GF-D8 (cell line): ENCODE measurements around the gene LRRN4CL.
"Not testable (repeated sequence)": the region's sequence is repeated elsewhere in the genome, so short reads cannot be mapped to it uniquely, and the experiment has no call there.

ENCODE experiments used
- DNase-seq: peaks from one replicate; lab custom pipeline; 2025; lab: John Stamatoyannopoulos, UW

LRRN4CL gene

DNA sequence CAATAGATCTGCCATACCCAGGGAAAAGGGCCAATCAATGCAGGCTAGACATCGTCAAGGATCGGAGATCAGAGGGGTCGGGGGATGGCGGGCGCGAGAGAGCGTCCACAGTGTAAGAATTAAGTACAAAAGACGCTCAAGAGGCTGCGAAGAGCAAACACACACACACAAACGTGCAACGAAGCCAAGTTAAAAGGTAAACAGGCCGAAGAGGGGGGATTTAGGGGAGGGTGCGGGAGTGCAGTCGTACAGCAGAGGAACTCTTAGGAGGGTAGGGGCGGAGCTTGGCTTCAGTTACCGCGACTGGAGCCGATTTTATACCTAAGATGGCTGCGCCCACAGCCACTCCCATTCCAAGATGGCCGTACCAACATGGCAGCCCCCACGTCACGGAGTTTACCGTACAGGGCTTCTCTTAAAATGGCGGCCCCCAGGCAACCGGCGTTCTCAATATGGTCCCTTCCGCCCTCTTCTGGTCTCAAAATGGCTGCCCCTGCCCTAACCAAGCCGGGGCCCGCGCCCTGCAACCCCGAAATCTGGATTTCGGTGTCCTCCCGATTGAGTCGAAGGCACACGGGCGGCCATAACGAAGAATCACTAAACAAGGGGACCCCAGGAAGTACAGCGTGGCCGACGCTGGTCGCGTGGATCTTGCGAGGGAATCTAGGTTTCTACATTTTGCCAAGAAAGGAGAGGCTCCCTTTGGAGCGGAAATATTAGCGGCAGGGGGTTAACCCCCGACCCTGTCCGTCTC is 20.1 kb upstream of the LRRN4CL start:
- no peak for DNase-seq

DNA sequence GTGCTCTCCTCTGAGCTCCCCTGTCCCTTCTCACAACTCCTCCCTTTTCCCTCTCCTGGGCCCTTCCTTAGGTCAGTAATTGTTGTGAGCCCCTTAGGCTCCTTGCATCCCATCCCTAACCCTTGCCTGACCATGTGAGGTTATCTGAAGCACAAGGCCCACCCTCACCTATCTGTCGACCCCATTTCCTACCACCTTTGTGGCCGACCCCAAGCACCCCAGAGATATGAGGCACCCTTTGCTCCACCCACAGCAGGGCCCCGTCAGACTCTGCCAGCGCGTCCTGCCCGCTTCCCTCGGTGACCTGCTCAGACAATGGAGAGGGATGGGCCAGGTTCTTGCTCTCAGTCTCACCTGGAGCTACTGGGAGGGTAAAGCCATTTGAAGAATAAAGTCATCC is 19.5 kb upstream of the LRRN4CL start:
- no peak for DNase-seq

- no peak for DNase-seq
Measured at GRCh38 chr11:62708392-62708791, 19.1 kb upstream of the LRRN4CL start.

GRCh38 chr11:62707277-62707861 is 18.0 kb upstream of the LRRN4CL start, which contains the start of the genes BSCL2 and GNG3:
TSS of gene BSCL2 (minus strand) at chr11:62707424. CDS start at chr11:62707195, 229 bp downstream.
TSS of gene GNG3 (plus strand) at chr11:62707676. CDS start at chr11:62708296, 620 bp downstream.
- DNase-seq = no peak

- no peak for DNase-seq
Measured at GRCh38 chr11:62706850-62707247, 17.5 kb upstream of the LRRN4CL start.

GRCh38 chr11:62705880-62706849 is 16.8 kb upstream of the LRRN4CL start:
- DNase-seq = peak; percentile 73

DNA sequence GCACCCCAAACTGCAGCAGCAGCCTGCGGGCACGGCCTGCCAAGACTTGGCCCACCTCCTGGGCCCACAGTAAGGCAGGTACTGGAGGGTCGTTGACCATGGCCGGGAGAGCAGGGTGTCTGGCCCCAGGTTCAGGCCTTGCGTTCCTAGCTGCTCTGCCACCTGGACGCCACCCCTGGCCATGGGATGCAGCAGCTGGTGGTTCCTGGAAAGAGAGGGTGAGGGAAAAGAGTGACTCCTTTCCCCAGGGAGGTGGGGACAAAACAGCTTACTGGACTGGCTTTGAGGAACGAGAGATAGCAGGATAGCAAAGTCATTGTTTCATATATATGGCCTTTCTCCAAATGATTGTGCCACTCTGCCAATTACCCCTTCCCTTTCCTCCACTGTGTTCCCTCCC is 16.1 kb upstream of the LRRN4CL start:
- DNase-seq = no peak

DNA sequence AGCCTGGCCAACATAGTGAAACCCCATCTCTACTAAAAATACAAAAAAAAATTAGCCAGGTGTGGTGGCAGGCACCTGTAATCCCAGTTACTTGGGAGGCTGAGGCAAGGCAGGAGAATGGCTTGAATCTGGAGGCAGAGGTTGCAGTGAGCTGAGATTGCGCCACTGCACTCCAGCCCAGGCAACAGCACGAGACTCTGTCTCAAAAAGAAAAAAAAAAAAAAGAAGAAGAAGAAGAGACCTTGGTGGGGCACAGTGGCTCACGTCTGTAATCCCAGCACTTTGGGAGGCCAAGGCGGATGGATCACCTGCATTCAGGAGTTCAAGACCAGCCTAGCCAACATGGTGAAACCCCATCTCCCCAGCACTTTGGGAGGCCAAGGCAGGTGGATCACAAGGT is 14.6 kb upstream of the LRRN4CL start:
- DNase-seq = not testable (repeated sequence)

DNA sequence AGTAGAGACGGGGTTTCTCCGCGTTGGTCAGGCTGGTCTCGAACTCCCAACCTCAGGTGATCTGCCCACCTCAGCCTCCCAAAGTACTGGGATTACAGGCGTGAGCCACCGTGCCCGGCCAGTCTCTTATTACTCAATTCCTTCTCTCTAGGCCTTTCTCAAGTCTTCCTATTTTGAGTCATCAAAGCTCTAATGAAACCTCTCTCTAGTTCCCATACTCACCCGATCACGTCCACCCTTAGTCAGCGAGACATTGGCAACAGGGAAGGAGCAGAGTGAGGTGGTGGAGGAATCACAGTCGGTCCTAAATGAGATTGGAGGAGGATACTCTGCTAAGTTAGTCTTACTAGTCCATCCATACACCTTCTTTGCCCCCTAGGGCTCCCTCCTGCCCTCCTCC is 12.9 kb upstream of the LRRN4CL start:
- no peak for DNase-seq

DNA sequence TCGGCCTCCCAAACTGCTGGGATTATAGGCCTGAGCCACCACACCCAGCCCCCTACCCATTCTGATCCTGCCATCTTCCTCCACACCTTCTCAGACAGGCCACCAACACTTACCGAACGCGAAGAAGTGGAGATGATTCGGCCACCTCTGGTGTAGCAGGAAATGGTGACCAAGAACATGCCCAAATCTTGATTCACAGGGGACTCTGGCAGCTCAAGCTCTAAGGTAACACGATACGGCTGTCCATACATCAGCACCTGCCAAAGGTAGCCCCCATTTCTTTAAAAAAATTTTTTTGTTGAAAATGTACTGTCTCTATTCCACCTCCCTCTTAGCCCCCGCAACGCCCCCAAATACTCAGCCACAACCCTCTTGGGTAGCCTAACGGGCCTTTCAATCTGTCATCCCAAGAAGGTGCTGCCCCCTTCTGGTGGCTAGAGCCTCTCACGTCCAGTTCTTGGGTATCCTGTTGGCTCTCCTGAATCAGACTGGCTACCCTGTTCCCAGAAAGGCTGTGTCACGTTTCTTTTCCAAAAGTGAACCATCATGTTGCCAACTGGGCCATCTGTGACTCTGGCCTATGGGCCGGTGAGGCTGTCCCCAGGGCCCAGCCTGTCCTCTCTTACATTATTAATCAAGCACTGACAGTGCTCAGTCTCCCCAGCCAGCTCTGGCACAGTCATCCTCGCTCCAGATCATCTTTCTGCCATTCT is 5.3 kb upstream of the LRRN4CL start:
- DNase-seq = peak; percentile 8

DNA sequence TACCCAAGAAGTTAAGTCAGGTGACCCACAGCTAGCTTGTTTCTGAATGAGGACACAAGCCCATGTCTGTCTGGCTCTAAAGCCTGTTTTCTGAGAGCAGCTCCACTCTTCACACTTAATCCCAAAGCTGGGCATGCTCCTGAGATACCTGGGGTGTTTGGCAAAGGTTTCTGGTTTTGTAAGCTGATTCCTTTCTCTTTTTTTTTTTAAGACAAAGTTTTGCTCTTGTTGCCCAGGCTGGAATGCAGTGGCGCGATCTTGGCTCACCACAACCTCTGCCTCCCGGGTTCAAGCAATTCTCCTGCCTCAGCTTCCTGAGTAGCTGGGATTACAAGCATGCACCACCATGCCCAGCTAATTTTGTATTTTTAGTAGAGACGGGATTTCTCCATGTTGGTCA is 4.3 kb upstream of the LRRN4CL start:
- not testable (repeated sequence) for DNase-seq

DNA sequence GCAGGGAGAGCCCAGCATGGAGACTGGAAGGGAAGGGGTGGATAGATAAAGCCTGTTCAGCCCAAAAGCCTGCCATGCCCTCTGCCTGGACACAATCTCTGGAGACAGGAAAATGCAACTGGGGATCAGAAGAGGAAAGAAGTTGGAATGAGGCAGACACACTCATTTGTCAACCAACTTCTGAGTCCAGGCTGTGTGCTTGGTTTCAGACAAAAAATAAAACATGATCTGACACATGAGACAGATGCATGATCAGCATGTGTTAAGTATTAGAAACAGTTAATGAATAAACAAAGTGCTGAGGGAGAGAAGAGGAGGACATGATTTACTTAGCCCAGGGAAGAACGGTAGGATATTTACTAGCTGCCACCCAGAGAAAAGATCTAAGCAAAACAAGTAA is 839 bp downstream of the LRRN4CL start:
- DNase-seq = no peak

- DNase-seq = no peak
Measured at GRCh38 chr11:62687508-62688396, 1.6 kb downstream of the LRRN4CL start.

- DNase-seq = no peak
Measured at GRCh38 chr11:62682518-62682917, 6.8 kb downstream of the LRRN4CL start.

GRCh38 chr11:62680825-62681240 is 8.5 kb downstream of the LRRN4CL start:
- DNase-seq = peak; percentile 63

DNA sequence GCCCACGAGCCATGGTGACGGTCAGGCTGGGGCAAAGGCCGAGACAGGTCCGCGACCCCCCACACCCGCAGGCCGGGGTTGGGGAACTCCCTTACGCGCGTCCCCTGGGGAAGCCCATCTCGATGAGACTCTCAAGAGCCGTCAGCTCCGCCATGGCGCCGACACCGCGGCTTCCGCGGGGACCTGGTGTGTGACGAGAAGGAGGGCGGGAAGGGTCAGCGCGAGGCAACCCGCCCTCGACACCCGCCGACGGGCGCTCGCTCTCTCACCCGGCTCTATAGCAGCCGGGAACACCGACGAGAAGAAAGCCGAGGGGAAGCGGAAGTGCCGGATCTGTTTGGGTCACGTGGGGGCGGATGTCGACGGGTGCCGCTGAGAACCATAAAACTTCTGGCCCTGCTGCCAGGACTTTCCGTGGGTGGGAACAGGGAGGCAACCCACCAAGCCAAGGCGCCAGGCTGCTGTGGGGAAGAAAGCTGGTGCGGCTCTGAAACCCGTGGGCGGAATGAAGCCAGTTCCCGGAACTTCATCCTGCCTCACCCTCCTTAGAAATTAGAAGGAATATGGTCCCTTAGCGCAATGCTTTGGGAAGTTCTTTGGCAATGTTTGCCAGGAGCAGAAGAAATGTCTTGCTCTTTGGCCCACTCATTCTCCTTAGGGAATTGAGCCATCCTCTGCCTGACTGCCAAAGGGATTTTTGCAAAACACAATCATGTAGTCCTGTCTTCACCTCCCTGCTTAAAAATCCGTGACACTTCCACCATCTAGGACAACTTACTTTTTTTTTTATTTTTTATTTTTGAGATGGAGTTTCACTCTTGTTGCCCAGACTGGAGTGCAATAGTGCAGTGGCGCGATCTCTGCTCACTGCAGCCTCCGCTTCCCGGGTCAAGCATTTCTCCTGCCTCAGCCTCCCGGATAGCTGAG is 10.3 kb downstream of the LRRN4CL start, which contains the start of gene UBXN1:
Gene UBXN1 (minus strand): TSS at position 304 of the 927 bp plus-strand sequence. CDS start 150 bp downstream, at position 154.
- DNase-seq = peak; percentile 67

DNA sequence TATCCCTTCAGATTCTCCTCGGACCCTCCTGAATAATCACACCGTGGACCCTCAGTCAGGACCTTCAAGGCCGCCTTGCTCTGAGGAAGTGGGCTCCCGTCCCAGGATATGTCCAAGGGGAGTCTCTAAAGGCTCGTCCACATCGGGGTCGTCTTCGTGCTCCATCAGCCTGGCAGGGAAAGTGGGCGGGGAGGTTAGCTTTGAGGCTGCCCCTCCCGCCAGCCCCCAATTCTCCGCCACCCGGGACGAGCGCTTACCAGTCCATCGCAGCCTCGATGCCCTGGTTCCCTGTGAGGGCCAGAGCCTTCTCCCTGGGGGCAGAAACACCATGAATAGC is 10.9 kb downstream of the LRRN4CL start:
- DNase-seq = no peak

- DNase-seq = no peak
Measured at GRCh38 chr11:62677714-62678113, 11.6 kb downstream of the LRRN4CL start.

DNA sequence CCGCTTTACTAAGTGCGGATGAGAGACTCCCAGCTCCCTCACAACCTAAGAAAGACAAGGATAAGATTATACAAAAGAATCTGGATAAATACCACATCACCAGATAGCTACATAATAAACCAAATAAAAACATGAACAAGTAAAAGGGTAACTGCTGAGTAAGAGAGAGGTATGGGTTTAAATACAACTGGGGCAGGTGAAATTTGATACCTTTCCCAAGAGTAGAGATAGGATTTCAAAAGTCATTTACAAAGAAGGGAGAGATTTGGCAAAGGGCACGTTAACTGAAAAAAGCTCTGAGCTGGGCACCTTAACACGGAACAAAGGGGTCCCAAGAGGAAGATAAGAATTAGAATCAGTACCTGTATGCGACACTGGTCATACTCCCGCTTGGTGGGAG is 12.2 kb downstream of the LRRN4CL start:
- DNase-seq = no peak

DNA sequence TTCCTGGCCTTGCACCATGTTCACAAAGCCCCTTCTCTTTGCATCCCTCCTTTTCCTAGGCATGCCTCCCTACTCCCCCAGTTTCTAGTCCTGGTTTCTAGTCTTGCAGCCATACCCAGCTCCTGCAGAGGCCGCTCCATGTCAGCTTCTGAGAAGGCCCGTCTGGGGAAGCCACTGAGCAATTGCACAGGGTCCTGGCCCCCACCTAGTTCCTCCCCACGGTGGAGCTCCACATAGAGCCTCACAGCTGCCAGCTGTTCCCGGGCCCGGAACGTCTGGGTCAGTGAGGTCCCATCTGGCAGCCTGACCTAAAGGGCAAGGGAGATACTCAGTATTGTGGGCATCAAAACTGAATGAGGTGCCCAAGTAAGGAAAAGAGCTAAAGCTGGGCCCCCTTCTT is 12.6 kb downstream of the LRRN4CL start:
- DNase-seq = no peak
